ENCODE data around the gene PDE11A. TPM values are rescaled to one million over a fixed set of nuclear protein-coding genes. Genes with fewer than 3 reads are reported as not detected.

The PDE11A gene
- total RNA-seq, 2 experiments from 2014 or later = not detected

DNA sequence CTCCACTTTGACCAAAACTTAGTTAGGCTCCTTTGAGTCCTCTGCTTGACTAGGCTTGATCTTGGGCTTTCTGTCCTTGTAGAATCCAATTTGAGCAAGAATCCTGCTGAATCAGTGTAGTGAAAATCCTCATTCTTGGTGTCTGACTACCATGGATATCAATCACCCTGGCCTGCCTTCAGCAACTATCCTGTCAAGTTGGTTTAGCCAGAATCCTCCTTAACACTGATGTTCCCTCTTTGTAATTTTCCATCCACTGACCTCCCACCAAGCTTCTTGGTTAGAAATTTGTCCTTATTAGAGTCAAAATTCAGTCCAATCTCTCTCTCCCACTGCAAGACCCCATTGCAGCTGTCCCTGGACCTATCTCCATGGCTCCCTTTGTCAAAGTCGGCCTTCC, 39.2 kb upstream of the PDE11A start:
- H3K4me3 ChIP-seq (ENCODE audit: low read length) = peak overlapping the region; percentile 85
- ATAC-seq (ENCODE audit: poor library complexity) = no peak
- peaks cover 21% of the 10 kb centered on the region for H3K4me1 ChIP-seq (ENCODE audit: insufficient read depth, low read length)
- H3K9me3 Mint-ChIP-seq = no peaks in the 10 kb centered on the region
- TF ChIP-seq, protein P1, sequence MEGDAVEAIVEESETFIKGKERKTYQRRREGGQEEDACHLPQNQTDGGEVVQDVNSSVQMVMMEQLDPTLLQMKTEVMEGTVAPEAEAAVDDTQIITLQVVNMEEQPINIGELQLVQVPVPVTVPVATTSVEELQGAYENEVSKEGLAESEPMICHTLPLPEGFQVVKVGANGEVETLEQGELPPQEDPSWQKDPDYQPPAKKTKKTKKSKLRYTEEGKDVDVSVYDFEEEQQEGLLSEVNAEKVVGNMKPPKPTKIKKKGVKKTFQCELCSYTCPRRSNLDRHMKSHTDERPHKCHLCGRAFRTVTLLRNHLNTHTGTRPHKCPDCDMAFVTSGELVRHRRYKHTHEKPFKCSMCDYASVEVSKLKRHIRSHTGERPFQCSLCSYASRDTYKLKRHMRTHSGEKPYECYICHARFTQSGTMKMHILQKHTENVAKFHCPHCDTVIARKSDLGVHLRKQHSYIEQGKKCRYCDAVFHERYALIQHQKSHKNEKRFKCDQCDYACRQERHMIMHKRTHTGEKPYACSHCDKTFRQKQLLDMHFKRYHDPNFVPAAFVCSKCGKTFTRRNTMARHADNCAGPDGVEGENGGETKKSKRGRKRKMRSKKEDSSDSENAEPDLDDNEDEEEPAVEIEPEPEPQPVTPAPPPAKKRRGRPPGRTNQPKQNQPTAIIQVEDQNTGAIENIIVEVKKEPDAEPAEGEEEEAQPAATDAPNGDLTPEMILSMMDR (IDR thresholded peaks at IDR 0.05) = no peak
- H3K27ac Mint-ChIP-seq = peak overlapping the region; percentile 55
- CTCF ChIA-PET = interaction anchor here (0.6 to 1.9 kb wide), 11 partner anchors 9 to 416 kb away, joined by 3 to 10 read pairs (median 3); no protein-coding TSS in a partner anchor
- intact Hi-C loops (cut with DNase I, micrococcal nuclease) = loop anchor here (2.0 to 5.0 kb wide), 6 partner anchors 166 to 559 kb away; a partner anchor contains a TSS
- no peaks in the 10 kb centered on the region for H3K27me3 ChIP-seq (ENCODE audit: control insufficient read depth in 1 of 2, insufficient read depth in 2 of 2, low read length in 2 of 2)
- no peaks in the 10 kb centered on the region for H3K9me3 ChIP-seq (ENCODE audit: control insufficient read depth in 1 of 2, insufficient read depth in 1 of 2, low read length in 2 of 2)
- H3K4me1 Mint-ChIP-seq (ENCODE audit: low read depth) = peaks cover 47% of the 10 kb centered on the region
- H3K27ac ChIP-seq (ENCODE audit: low read depth in 1 of 2, low read length in 2 of 2) = peak overlapping the region in 1 of 2 donors; percentile 52
- POLR2A ChIA-PET = interaction anchor here (0.6 to 1.9 kb wide), 3 partner anchors 19 to 339 kb away, joined by 3 to 6 read pairs (median 6); partner anchors contain the start of genes PJVK and PRKRA
- H3K4me3 Mint-ChIP-seq = peak overlapping the region; percentile 87
- H3K36me3 ChIP-seq (ENCODE audit: insufficient read depth, low read length) = peaks cover 6% of the 10 kb centered on the region
- no peaks in the 10 kb centered on the region for H3K27me3 Mint-ChIP-seq
- no peak for DNase-seq
- peaks cover 10% of the 10 kb centered on the region for H3K36me3 Mint-ChIP-seq (ENCODE audit: low read depth)

DNA sequence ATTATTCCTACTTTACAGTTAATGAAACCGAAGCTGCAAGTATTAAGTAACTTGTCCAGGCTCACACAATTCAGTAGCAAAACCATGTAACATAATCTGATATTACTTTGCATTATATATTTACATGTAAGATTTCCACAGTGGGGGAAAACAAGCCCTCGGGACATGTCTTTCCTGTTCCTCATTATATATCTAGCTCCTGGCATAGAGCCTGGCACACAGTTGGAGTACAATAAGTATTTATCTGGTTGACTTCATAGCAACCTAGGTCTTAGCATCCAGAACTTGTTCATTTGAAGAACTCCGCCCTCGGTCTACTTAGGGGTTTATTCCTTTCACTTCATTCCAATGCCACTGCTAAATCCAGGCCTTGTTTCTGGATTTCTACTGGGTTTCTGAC, 38.1 kb upstream of the PDE11A start:
- ATAC-seq (ENCODE audit: poor library complexity) = no peak
- Histone ChIP-seq H3K27me3 (ENCODE audit: control insufficient read depth in 1 of 2, insufficient read depth in 2 of 2, low read length in 2 of 2) (no peaks in the 10 kb centered on the region), H3K4me3 (ENCODE audit: low read length) (no peak overlapping the region), H3K36me3 (ENCODE audit: insufficient read depth, low read length) (no peaks in the 10 kb centered on the region), H3K9me3 (ENCODE audit: control insufficient read depth in 1 of 2, insufficient read depth in 1 of 2, low read length in 2 of 2) (no peaks in the 10 kb centered on the region), H3K4me1 (ENCODE audit: insufficient read depth, low read length) (peaks cover 21% of the 10 kb centered on the region), H3K27ac (ENCODE audit: low read depth in 1 of 2, low read length in 2 of 2) (no peak overlapping the region)
- POLR2A ChIA-PET = no interaction called here
- Mint-ChIP-seq H3K9me3 (no peaks in the 10 kb centered on the region), H3K27me3 (no peaks in the 10 kb centered on the region), H3K27ac (no peak overlapping the region), H3K4me1 (ENCODE audit: low read depth) (peaks cover 47% of the 10 kb centered on the region), H3K4me3 (peak overlapping the region; percentile 34), H3K36me3 (ENCODE audit: low read depth) (peaks cover 5% of the 10 kb centered on the region)
- DNase-seq = no peak
- intact Hi-C loops (cut with DNase I, micrococcal nuclease) = loop anchor here (5.0 kb wide), 4 partner anchors 167 to 558 kb away; a partner anchor contains a TSS
- CTCF ChIA-PET = no interaction called here
- TF ChIP-seq, protein P1 (IDR thresholded peaks at IDR 0.05) = no peak

DNA sequence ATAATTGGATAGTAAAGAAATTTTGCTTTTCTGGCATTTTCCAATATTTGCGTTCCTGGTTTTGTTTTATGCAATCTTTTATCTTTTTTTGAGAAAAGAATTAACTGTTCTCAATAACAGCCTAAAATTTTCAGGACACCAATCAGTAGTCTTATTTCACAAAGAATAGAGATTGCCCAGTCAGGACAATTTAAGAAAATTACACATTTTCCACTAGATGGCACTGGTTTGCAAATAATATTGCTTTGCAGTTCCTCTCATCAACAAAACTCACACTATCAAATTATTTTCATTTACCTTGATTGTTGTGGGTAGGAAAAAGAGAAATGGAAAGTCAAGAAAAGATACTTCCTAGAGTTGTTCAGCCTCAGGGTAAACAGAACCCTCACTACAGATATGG, 37.2 kb upstream of the PDE11A start:
- H3K9me3 Mint-ChIP-seq = no peaks in the 10 kb centered on the region
- H3K36me3 Mint-ChIP-seq (ENCODE audit: low read depth) = peaks cover 5% of the 10 kb centered on the region
- peak overlapping the region; percentile 87 for H3K4me3 Mint-ChIP-seq
- intact Hi-C loops (cut with DNase I, micrococcal nuclease) = loop anchor here (5.0 kb wide), 4 partner anchors 167 to 558 kb away; a partner anchor contains a TSS
- Histone ChIP-seq H3K36me3 (ENCODE audit: insufficient read depth, low read length) (no peaks in the 10 kb centered on the region), H3K27ac (ENCODE audit: low read depth in 1 of 2, low read length in 2 of 2) (no peak overlapping the region), H3K27me3 (ENCODE audit: control insufficient read depth in 1 of 2, insufficient read depth in 2 of 2, low read length in 2 of 2) (no peaks in the 10 kb centered on the region), H3K4me3 (ENCODE audit: low read length) (no peak overlapping the region), H3K4me1 (ENCODE audit: insufficient read depth, low read length) (peaks cover 21% of the 10 kb centered on the region), H3K9me3 (ENCODE audit: control insufficient read depth in 1 of 2, insufficient read depth in 1 of 2, low read length in 2 of 2) (no peaks in the 10 kb centered on the region)
- TF ChIP-seq, protein P1 (IDR thresholded peaks at IDR 0.05) = peak; percentile 70
- H3K4me1 Mint-ChIP-seq (ENCODE audit: low read depth) = peaks cover 39% of the 10 kb centered on the region
- CTCF ChIA-PET = no interaction called here
- DNase-seq (peak in 3 of 14 experiments; percentile 50 to 53 (median 51)), ATAC-seq (ENCODE audit: poor library complexity) (no peak)
- no peaks in the 10 kb centered on the region for H3K27me3 Mint-ChIP-seq
- H3K27ac Mint-ChIP-seq = peak overlapping the region; percentile 10
- POLR2A ChIA-PET = no interaction called here
